Neural progenitor cell (in vitro differentiated cells): ENCODE results near the gene NNMT.

ENCODE experiments used
- EZH2 ChIP-seq: fragments of 200-600 bp; sonication (generic); IDR thresholded peaks from 2 replicates; pipeline ENCODE4 v1.6.1; 2017; ENCODE audit warnings: antibody characterized with exemption, mild to moderate bottlenecking, moderate library complexity
- EZH2phosphoT487 ChIP-seq: fragments of 200-600 bp; sonication (generic); IDR thresholded peaks from 2 replicates; pipeline ENCODE4 v1.6.1; 2017; ENCODE audit warnings: antibody characterized with exemption
- TF ChIP-seq, protein P1 (sequence below): fragments of 200-600 bp; sonication (generic); IDR thresholded peaks from 2 replicates; pipeline ENCODE4 v1.5.1; 2017; ENCODE audit warnings: antibody characterized with exemption, mild to moderate bottlenecking

DNA sequence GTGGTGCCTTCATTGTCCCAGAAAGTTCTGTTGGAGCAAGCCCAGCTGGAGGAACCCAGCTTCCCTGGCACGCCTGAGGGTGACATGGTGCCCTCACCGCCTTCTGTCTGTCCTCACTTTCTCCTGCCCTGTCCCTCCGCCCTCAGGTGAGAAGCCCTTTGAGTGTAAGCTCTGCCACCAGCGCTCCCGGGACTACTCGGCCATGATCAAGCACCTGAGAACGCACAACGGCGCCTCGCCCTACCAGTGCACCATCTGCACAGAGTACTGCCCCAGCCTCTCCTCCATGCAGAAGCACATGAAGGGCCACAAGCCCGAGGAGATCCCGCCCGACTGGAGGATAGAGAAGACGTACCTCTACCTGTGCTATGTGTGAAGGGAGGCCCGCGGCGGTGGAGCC lies 46.0 kb upstream of the NNMT start:
- no peak for TF ChIP-seq EZH2phosphoT487
- TF ChIP-seq, protein P1, sequence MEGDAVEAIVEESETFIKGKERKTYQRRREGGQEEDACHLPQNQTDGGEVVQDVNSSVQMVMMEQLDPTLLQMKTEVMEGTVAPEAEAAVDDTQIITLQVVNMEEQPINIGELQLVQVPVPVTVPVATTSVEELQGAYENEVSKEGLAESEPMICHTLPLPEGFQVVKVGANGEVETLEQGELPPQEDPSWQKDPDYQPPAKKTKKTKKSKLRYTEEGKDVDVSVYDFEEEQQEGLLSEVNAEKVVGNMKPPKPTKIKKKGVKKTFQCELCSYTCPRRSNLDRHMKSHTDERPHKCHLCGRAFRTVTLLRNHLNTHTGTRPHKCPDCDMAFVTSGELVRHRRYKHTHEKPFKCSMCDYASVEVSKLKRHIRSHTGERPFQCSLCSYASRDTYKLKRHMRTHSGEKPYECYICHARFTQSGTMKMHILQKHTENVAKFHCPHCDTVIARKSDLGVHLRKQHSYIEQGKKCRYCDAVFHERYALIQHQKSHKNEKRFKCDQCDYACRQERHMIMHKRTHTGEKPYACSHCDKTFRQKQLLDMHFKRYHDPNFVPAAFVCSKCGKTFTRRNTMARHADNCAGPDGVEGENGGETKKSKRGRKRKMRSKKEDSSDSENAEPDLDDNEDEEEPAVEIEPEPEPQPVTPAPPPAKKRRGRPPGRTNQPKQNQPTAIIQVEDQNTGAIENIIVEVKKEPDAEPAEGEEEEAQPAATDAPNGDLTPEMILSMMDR = no peak
- TF ChIP-seq EZH2 = no peak
